ENCODE measurements around the gene CIC. TPM values are rescaled to one million over a fixed set of nuclear protein-coding genes. Genes with fewer than 3 reads are reported as not detected.

CIC gene
- total RNA-seq, 2 experiments from 2014 or later, result 84.4 to 92.2 TPM

- ATAC-seq (ENCODE audit: low read depth) (no peak), DNase-seq (no peak)
- Mint-ChIP-seq H3K9me3 (no peaks in the 10 kb centered on the region), H3K36me3 (peaks cover 5% of the 10 kb centered on the region), H3K4me1 (peaks cover 29% of the 10 kb centered on the region), H3K27ac (peak overlapping the region; percentile 78), H3K4me3 (peak overlapping the region; percentile 89), H3K27me3 (no peaks in the 10 kb centered on the region)
- POLR2A ChIA-PET, result interaction anchor here (1.4 to 1.5 kb wide), 2 partner anchors 18 to 42 kb away, joined by 3 to 12 read pairs; no protein-coding TSS in a partner anchor
Measured at GRCh38 chr19:42285541-42285941, 16.5 kb downstream of the CIC start.

- POLR2A ChIA-PET, result no interaction called here
- DNase-seq, result no peak
- no peaks in the 10 kb centered on the region for H3K27me3 Mint-ChIP-seq
- peaks cover 29% of the 10 kb centered on the region for H3K4me1 Mint-ChIP-seq
- peak overlapping the region; percentile 78 for H3K27ac Mint-ChIP-seq
- peak overlapping the region; percentile 89 for H3K4me3 Mint-ChIP-seq
- peaks cover 5% of the 10 kb centered on the region for H3K36me3 Mint-ChIP-seq
- no peaks in the 10 kb centered on the region for H3K9me3 Mint-ChIP-seq
- ATAC-seq (ENCODE audit: low read depth), result no peak
Measured at GRCh38 chr19:42285988-42286348, 16.9 kb downstream of the CIC start.

- Mint-ChIP-seq H3K27ac (peak overlapping the region; percentile 78), H3K4me1 (peaks cover 28% of the 10 kb centered on the region), H3K27me3 (no peaks in the 10 kb centered on the region), H3K9me3 (no peaks in the 10 kb centered on the region), H3K36me3 (peaks cover 5% of the 10 kb centered on the region), H3K4me3 (no peak overlapping the region)
- no peak for DNase-seq
- POLR2A ChIA-PET, result interaction anchor here (0.5 kb wide), 1 partner anchor 74 kb away, joined by 3 read pairs; no protein-coding TSS in a partner anchor
- no peak for ATAC-seq (ENCODE audit: low read depth)
Measured at GRCh38 chr19:42286349-42287016, 17.4 kb downstream of the CIC start.

GRCh38 chr19:42287017-42287826 lies 18.2 kb downstream of the CIC start:
- POLR2A ChIA-PET, result interaction anchor here (0.5 kb wide), 1 partner anchor 73 kb away, joined by 3 read pairs; no protein-coding TSS in a partner anchor
- Mint-ChIP-seq H3K4me3 (no peak overlapping the region), H3K9me3 (no peaks in the 10 kb centered on the region), H3K27ac (no peak overlapping the region), H3K4me1 (peaks cover 24% of the 10 kb centered on the region), H3K36me3 (peaks cover 9% of the 10 kb centered on the region), H3K27me3 (no peaks in the 10 kb centered on the region)
- DNase-seq (no peak), ATAC-seq (ENCODE audit: low read depth) (no peak)

- no peak for DNase-seq
- Mint-ChIP-seq H3K4me1 (peaks cover 20% of the 10 kb centered on the region), H3K27ac (no peak overlapping the region), H3K4me3 (no peak overlapping the region), H3K36me3 (peaks cover 9% of the 10 kb centered on the region), H3K27me3 (no peaks in the 10 kb centered on the region), H3K9me3 (no peaks in the 10 kb centered on the region)
- POLR2A ChIA-PET, result no interaction called here
- no peak for ATAC-seq (ENCODE audit: low read depth)
Measured at GRCh38 chr19:42287827-42288107, 18.7 kb downstream of the CIC start.

GRCh38 chr19:42288387-42288786 lies 19.3 kb downstream of the CIC start:
- H3K4me1 Mint-ChIP-seq, result peaks cover 20% of the 10 kb centered on the region
- peaks cover 12% of the 10 kb centered on the region for H3K36me3 Mint-ChIP-seq
- no peak overlapping the region for H3K4me3 Mint-ChIP-seq
- H3K9me3 Mint-ChIP-seq, result no peaks in the 10 kb centered on the region
- no peaks in the 10 kb centered on the region for H3K27me3 Mint-ChIP-seq
- no peak for ATAC-seq (ENCODE audit: low read depth)
- H3K27ac Mint-ChIP-seq, result no peak overlapping the region
- POLR2A ChIA-PET, result no interaction called here
- no peak for DNase-seq

- Mint-ChIP-seq H3K27ac (no peak overlapping the region), H3K36me3 (peaks cover 12% of the 10 kb centered on the region), H3K27me3 (no peaks in the 10 kb centered on the region), H3K9me3 (no peaks in the 10 kb centered on the region), H3K4me3 (no peak overlapping the region), H3K4me1 (peaks cover 20% of the 10 kb centered on the region)
- POLR2A ChIA-PET, result no interaction called here
- DNase-seq (no peak), ATAC-seq (ENCODE audit: low read depth) (no peak)
Measured at GRCh38 chr19:42288881-42289555, 20.0 kb downstream of the CIC start.

GRCh38 chr19:42289556-42290041 lies 20.5 kb downstream of the CIC start:
- H3K9me3 Mint-ChIP-seq, result no peaks in the 10 kb centered on the region
- no peaks in the 10 kb centered on the region for H3K27me3 Mint-ChIP-seq
- no peak overlapping the region for H3K27ac Mint-ChIP-seq
- ATAC-seq (ENCODE audit: low read depth) (no peak), DNase-seq (no peak)
- H3K36me3 Mint-ChIP-seq, result peaks cover 14% of the 10 kb centered on the region
- H3K4me1 Mint-ChIP-seq, result peaks cover 20% of the 10 kb centered on the region
- POLR2A ChIA-PET, result no interaction called here
- no peak overlapping the region for H3K4me3 Mint-ChIP-seq

- ATAC-seq (ENCODE audit: low read depth), result no peak
- POLR2A ChIA-PET, result no interaction called here
- Mint-ChIP-seq H3K4me3 (no peak overlapping the region), H3K27ac (no peak overlapping the region), H3K36me3 (peaks cover 14% of the 10 kb centered on the region), H3K9me3 (no peaks in the 10 kb centered on the region), H3K27me3 (no peaks in the 10 kb centered on the region), H3K4me1 (peaks cover 15% of the 10 kb centered on the region)
- DNase-seq, result no peak
Measured at GRCh38 chr19:42290136-42290522, 21.1 kb downstream of the CIC start.

- Mint-ChIP-seq H3K27me3 (no peaks in the 10 kb centered on the region), H3K27ac (no peak overlapping the region), H3K36me3 (peaks cover 14% of the 10 kb centered on the region), H3K4me3 (no peak overlapping the region), H3K9me3 (no peaks in the 10 kb centered on the region), H3K4me1 (peaks cover 10% of the 10 kb centered on the region)
- peak; percentile 45 for ATAC-seq (ENCODE audit: low read depth)
- POLR2A ChIA-PET, result no interaction called here
- DNase-seq, result peak; percentile 64
Measured at GRCh38 chr19:42290523-42291434, 21.7 kb downstream of the CIC start.

- Mint-ChIP-seq H3K9me3 (no peaks in the 10 kb centered on the region), H3K27me3 (no peaks in the 10 kb centered on the region), H3K36me3 (peaks cover 9% of the 10 kb centered on the region), H3K4me3 (no peak overlapping the region), H3K27ac (no peak overlapping the region), H3K4me1 (peaks cover 4% of the 10 kb centered on the region)
- DNase-seq (no peak), ATAC-seq (ENCODE audit: low read depth) (no peak)
- POLR2A ChIA-PET, result no interaction called here
Measured at GRCh38 chr19:42291435-42291810, 22.4 kb downstream of the CIC start.

GRCh38 chr19:42292042-42292960 lies 23.2 kb downstream of the CIC start:
- ATAC-seq (ENCODE audit: low read depth) (no peak), DNase-seq (no peak)
- H3K4me1 Mint-ChIP-seq, result peaks cover 4% of the 10 kb centered on the region
- no peaks in the 10 kb centered on the region for H3K27me3 Mint-ChIP-seq
- peaks cover 12% of the 10 kb centered on the region for H3K36me3 Mint-ChIP-seq
- no peaks in the 10 kb centered on the region for H3K9me3 Mint-ChIP-seq
- H3K27ac Mint-ChIP-seq, result peak overlapping the region; percentile 55
- POLR2A ChIA-PET, result no interaction called here
- H3K4me3 Mint-ChIP-seq, result no peak overlapping the region

All from activated naive CD8-positive, alpha-beta T cell treated with anti-CD3 and anti-CD28 coated beads, Interleukin-2, amount 10 ng/mL, durations not matched to agents 7 days and 5 days (primary cell).